Measurements from ENCODE around the gene PLSCR1.
"Not testable (repeated sequence)": the region's sequence is repeated elsewhere in the genome, so short reads cannot be mapped to it uniquely, and the experiment has no call there.

The PLSCR1 gene

GRCh38 chr3:146496251-146496650, 48.2 kb downstream of the PLSCR1 start:
- no peak for TF ChIP-seq ZNF274 (IDR thresholded peaks at IDR 0.05; ENCODE audit: low read depth, low read length)
- H3K4me3 ChIP-seq (ENCODE audit: low read length) = no peak overlapping the region

GRCh38 chr3:146493761-146494160, 50.6 kb downstream of the PLSCR1 start:
- TF ChIP-seq ZNF274 (IDR thresholded peaks at IDR 0.05; ENCODE audit: low read depth, low read length) = no peak
- H3K4me3 ChIP-seq (ENCODE audit: low read length) = no peak overlapping the region

- no peak for TF ChIP-seq ZNF274 (IDR thresholded peaks at IDR 0.05; ENCODE audit: low read depth, low read length)
- no peak overlapping the region for H3K4me3 ChIP-seq (ENCODE audit: low read length)
Observed at GRCh38 chr3:146493221-146493620, 51.2 kb downstream of the PLSCR1 start.

- no peak for TF ChIP-seq ZNF274 (IDR thresholded peaks at IDR 0.05; ENCODE audit: low read depth, low read length)
Observed at GRCh38 chr3:146491303-146491702, 53.1 kb downstream of the PLSCR1 start.

GRCh38 chr3:146485297-146485696, 59.1 kb downstream of the PLSCR1 start:
- no peak for TF ChIP-seq ZNF274 (IDR thresholded peaks at IDR 0.05; ENCODE audit: low read depth, low read length)
- no peak overlapping the region for H3K4me3 ChIP-seq (ENCODE audit: low read length)

More at GRCh38 chr3:146491303-146491702, 53.1 kb downstream of the PLSCR1 start:
- H3K4me3 ChIP-seq (ENCODE audit: low read length) = no peak overlapping the region

- H3K4me3 ChIP-seq (ENCODE audit: low read length) = no peak overlapping the region
- TF ChIP-seq ZNF274 (IDR thresholded peaks at IDR 0.05; ENCODE audit: low read depth, low read length) = no peak
Observed at GRCh38 chr3:146476094-146476740, 68.2 kb downstream of the PLSCR1 start.

GRCh38 chr3:146474976-146475375, 69.4 kb downstream of the PLSCR1 start:
- not testable (repeated sequence) for H3K4me3 ChIP-seq (ENCODE audit: low read length)

- TF ChIP-seq ZNF274 (IDR thresholded peaks at IDR 0.05; ENCODE audit: low read depth, low read length) = no peak
- H3K4me3 ChIP-seq (ENCODE audit: low read length) = no peak overlapping the region
Observed at GRCh38 chr3:146473726-146474125, 70.7 kb downstream of the PLSCR1 start.

GRCh38 chr3:146472611-146473010, 71.8 kb downstream of the PLSCR1 start:
- H3K4me3 ChIP-seq (ENCODE audit: low read length) = no peak overlapping the region
- no peak for TF ChIP-seq ZNF274 (IDR thresholded peaks at IDR 0.05; ENCODE audit: low read depth, low read length)

GRCh38 chr3:146471012-146471411, 73.4 kb downstream of the PLSCR1 start:
- no peak overlapping the region for H3K4me3 ChIP-seq (ENCODE audit: low read length)
- TF ChIP-seq ZNF274 (IDR thresholded peaks at IDR 0.05; ENCODE audit: low read depth, low read length) = no peak

GRCh38 chr3:146470425-146470990, 73.9 kb downstream of the PLSCR1 start:
- H3K4me3 ChIP-seq (ENCODE audit: low read length) = no peak overlapping the region
- TF ChIP-seq ZNF274 (IDR thresholded peaks at IDR 0.05; ENCODE audit: low read depth, low read length) = no peak

GRCh38 chr3:146469150-146470017, 75.0 kb downstream of the PLSCR1 start, which contains the start of gene PLSCR2:
TSS of gene PLSCR2 (minus strand) at chr3:146469561. CDS start at chr3:146459904, 9,657 bp downstream.
- no peak for TF ChIP-seq ZNF274 (IDR thresholded peaks at IDR 0.05; ENCODE audit: low read depth, low read length)
- H3K4me3 ChIP-seq (ENCODE audit: low read length) = peak within 1 kb of the TSS; percentile 38; the same call in 1 of the 2 replicates

- no peak for TF ChIP-seq ZNF274 (IDR thresholded peaks at IDR 0.05; ENCODE audit: low read depth, low read length)
- no peak overlapping the region; the same call in 1 of the 2 replicates for H3K4me3 ChIP-seq (ENCODE audit: low read length)
Observed at GRCh38 chr3:146468671-146469149, 75.7 kb downstream of the PLSCR1 start.

GRCh38 chr3:146468234-146468633, 76.2 kb downstream of the PLSCR1 start:
- no peak overlapping the region for H3K4me3 ChIP-seq (ENCODE audit: low read length)
- TF ChIP-seq ZNF274 (IDR thresholded peaks at IDR 0.05; ENCODE audit: low read depth, low read length) = no peak

Data from GM08714 (cell line).